22Rv1 (cell line): ENCODE results near the gene SLC13A2.

ENCODE experiments used
- CTCF ChIP-seq: fragments of 450-650 bp; IDR thresholded peaks from 2 replicates; pipeline ENCODE4 v1.5.1; 2017; ENCODE audit warnings: mild to moderate bottlenecking
- ZFX ChIP-seq: fragments of 450-650 bp; IDR thresholded peaks from 2 replicates; pipeline ENCODE4 v1.6.1; 2017; ENCODE audit warnings: antibody characterized with exemption, borderline replicate concordance

GRCh38 chr17:28499364-28499664, 25.9 kb downstream of the SLC13A2 start:
- no peak for TF ChIP-seq ZFX
- no peak for TF ChIP-seq CTCF
